H1 (cell line): ENCODE measurements around the gene TMEM107. TPM values are rescaled to one million over a fixed set of nuclear protein-coding genes. Genes with fewer than 3 reads are reported as not detected.
A peak's percentile ranks its signal among the peaks of the same experiment; 100 is the strongest.

Source experiments
- ASH2L ChIP-seq: fragments of 200-600, 300-600 bp; sonication (generic); IDR thresholded peaks from one replicate; pipeline ENCODE4 v1.7.1; 2017; ENCODE audit warnings: low read length
- EGR1 ChIP-seq: IDR thresholded peaks from 2 replicates; pipeline ENCODE4 v1.6.1; 2011; ENCODE audit warnings: low read depth, low read length, borderline replicate concordance
- KDM5A ChIP-seq: fragments of 200-600 bp; IDR thresholded peaks from 2 replicates; pipeline ENCODE4 v1.7.1; 2012; ENCODE audit warnings: mild to moderate bottlenecking, low read length, inconsistent platforms, mixed read lengths
- MAFK ChIP-seq: IDR thresholded peaks from 2 replicates; pipeline ENCODE4 v1.6.1; 2012; ENCODE audit warnings: low read depth, mild to moderate bottlenecking, improper control_type of control experiment, low read length
- NRF1 ChIP-seq: IDR thresholded peaks from 2 replicates; pipeline ENCODE4 v1.6.1; 2011; ENCODE audit warnings: mild to moderate bottlenecking, low read depth, low read length, improper control_type of control experiment
- POLR2AphosphoS5 ChIP-seq: IDR thresholded peaks from 2 replicates; pipeline ENCODE4 v1.6.1; 2011; ENCODE audit warnings: low read depth, low read length
- TAF1 ChIP-seq: IDR thresholded peaks from 2 replicates; pipeline ENCODE4 v1.6.1; 2011; ENCODE audit warnings: mild to moderate bottlenecking, low read depth, low read length
- polyA plus RNA-seq, 7 experiments: library from polyadenylated mRNA; depleted of rRNA in 3 of 7; stranded (reverse) in 5 of 7; unstranded in 2 of 7; fragments of >200 nt in 5 of 7; fragments of 200-250 nt in 2 of 7; gene quantifications; 1 replicate in 5 of 7; 2 replicates in 1 of 7; 4 replicates in 1 of 7; pipeline versions ENCODE4 v1.2.1 to v1.2.3, GENCODE V29; 2011 to 2013; ENCODE audit warnings: missing spikeins in 2 of 7, mixed read lengths in 2 of 7
- total RNA-seq: library from RNA; stranded (reverse); fragmentation: NEBNext Ultra II Directional; extraction: Animal tissue kit (Norgen Biotek cat#: 25700); gene quantifications from 2 replicates; pipeline ENCODE4 v1.2.1, GENCODE V29; 2021
- TF ChIP-seq, protein P1 (sequence below): fragments of 300-600 bp; sonication (generic); IDR thresholded peaks from 2 replicates; pipeline ENCODE4 v1.7.1; 2012; ENCODE audit warnings: low read length, moderate library complexity, mild to moderate bottlenecking, inconsistent platforms; ENCODE audit not compliant: insufficient replicate concordance
- TF ChIP-seq, protein P2 (sequence below), 3 experiments: IDR thresholded peaks; 1 replicate in 2 of 3; 2 replicates in 1 of 3; pipeline versions ENCODE4 v1.5.1 to v1.6.1; 2011; ENCODE audit warnings: low read length in 3 of 3, mild to moderate bottlenecking in 3 of 3, inconsistent platforms in 2 of 3, low read depth in 1 of 3, moderate library complexity in 1 of 3; ENCODE audit not compliant: insufficient read depth in 1 of 3; ENCODE audit errors: control extremely low read depth in 1 of 3
- TF ChIP-seq, protein P3 (sequence below): IDR thresholded peaks from 2 replicates; pipeline ENCODE4 v1.6.1; 2012; ENCODE audit warnings: inconsistent platforms

TMEM107 gene
- total and polyA plus RNA-seq, 2 of the 8 experiments (the other 6 are each of a cell fraction or from before 2014, with no cell fraction given) = 17.3 to 21.5 TPM

DNA sequence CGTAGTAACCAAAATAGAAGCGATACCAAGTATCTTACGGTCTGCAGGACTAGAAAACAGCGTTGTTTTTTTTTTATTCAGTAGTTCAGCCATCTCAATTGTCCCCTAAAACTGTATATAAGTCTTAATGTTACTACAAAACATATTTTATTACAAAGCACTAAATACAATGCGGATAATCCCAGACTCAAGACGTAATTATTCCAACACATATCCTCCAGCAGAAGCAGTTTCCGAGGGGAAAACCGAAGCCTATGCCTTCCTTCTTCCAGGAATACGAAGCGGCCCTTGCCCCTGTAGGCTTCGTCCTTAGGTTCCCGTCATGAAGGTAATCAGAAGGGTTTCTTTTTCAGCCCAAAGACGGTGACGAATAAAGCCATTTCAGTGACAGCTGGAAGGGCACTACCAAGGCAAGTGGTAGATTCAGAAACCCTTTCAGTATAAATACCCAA is 2.3 kb downstream of the TMEM107 start (continued):
- TF ChIP-seq, protein P1, sequence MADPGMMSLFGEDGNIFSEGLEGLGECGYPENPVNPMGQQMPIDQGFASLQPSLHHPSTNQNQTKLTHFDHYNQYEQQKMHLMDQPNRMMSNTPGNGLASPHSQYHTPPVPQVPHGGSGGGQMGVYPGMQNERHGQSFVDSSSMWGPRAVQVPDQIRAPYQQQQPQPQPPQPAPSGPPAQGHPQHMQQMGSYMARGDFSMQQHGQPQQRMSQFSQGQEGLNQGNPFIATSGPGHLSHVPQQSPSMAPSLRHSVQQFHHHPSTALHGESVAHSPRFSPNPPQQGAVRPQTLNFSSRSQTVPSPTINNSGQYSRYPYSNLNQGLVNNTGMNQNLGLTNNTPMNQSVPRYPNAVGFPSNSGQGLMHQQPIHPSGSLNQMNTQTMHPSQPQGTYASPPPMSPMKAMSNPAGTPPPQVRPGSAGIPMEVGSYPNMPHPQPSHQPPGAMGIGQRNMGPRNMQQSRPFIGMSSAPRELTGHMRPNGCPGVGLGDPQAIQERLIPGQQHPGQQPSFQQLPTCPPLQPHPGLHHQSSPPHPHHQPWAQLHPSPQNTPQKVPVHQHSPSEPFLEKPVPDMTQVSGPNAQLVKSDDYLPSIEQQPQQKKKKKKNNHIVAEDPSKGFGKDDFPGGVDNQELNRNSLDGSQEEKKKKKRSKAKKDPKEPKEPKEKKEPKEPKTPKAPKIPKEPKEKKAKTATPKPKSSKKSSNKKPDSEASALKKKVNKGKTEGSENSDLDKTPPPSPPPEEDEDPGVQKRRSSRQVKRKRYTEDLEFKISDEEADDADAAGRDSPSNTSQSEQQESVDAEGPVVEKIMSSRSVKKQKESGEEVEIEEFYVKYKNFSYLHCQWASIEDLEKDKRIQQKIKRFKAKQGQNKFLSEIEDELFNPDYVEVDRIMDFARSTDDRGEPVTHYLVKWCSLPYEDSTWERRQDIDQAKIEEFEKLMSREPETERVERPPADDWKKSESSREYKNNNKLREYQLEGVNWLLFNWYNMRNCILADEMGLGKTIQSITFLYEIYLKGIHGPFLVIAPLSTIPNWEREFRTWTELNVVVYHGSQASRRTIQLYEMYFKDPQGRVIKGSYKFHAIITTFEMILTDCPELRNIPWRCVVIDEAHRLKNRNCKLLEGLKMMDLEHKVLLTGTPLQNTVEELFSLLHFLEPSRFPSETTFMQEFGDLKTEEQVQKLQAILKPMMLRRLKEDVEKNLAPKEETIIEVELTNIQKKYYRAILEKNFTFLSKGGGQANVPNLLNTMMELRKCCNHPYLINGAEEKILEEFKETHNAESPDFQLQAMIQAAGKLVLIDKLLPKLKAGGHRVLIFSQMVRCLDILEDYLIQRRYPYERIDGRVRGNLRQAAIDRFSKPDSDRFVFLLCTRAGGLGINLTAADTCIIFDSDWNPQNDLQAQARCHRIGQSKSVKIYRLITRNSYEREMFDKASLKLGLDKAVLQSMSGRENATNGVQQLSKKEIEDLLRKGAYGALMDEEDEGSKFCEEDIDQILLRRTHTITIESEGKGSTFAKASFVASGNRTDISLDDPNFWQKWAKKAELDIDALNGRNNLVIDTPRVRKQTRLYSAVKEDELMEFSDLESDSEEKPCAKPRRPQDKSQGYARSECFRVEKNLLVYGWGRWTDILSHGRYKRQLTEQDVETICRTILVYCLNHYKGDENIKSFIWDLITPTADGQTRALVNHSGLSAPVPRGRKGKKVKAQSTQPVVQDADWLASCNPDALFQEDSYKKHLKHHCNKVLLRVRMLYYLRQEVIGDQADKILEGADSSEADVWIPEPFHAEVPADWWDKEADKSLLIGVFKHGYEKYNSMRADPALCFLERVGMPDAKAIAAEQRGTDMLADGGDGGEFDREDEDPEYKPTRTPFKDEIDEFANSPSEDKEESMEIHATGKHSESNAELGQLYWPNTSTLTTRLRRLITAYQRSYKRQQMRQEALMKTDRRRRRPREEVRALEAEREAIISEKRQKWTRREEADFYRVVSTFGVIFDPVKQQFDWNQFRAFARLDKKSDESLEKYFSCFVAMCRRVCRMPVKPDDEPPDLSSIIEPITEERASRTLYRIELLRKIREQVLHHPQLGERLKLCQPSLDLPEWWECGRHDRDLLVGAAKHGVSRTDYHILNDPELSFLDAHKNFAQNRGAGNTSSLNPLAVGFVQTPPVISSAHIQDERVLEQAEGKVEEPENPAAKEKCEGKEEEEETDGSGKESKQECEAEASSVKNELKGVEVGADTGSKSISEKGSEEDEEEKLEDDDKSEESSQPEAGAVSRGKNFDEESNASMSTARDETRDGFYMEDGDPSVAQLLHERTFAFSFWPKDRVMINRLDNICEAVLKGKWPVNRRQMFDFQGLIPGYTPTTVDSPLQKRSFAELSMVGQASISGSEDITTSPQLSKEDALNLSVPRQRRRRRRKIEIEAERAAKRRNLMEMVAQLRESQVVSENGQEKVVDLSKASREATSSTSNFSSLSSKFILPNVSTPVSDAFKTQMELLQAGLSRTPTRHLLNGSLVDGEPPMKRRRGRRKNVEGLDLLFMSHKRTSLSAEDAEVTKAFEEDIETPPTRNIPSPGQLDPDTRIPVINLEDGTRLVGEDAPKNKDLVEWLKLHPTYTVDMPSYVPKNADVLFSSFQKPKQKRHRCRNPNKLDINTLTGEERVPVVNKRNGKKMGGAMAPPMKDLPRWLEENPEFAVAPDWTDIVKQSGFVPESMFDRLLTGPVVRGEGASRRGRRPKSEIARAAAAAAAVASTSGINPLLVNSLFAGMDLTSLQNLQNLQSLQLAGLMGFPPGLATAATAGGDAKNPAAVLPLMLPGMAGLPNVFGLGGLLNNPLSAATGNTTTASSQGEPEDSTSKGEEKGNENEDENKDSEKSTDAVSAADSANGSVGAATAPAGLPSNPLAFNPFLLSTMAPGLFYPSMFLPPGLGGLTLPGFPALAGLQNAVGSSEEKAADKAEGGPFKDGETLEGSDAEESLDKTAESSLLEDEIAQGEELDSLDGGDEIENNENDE = peak; percentile 100
- TF ChIP-seq TAF1 = no peak
- TF ChIP-seq, protein P2, sequence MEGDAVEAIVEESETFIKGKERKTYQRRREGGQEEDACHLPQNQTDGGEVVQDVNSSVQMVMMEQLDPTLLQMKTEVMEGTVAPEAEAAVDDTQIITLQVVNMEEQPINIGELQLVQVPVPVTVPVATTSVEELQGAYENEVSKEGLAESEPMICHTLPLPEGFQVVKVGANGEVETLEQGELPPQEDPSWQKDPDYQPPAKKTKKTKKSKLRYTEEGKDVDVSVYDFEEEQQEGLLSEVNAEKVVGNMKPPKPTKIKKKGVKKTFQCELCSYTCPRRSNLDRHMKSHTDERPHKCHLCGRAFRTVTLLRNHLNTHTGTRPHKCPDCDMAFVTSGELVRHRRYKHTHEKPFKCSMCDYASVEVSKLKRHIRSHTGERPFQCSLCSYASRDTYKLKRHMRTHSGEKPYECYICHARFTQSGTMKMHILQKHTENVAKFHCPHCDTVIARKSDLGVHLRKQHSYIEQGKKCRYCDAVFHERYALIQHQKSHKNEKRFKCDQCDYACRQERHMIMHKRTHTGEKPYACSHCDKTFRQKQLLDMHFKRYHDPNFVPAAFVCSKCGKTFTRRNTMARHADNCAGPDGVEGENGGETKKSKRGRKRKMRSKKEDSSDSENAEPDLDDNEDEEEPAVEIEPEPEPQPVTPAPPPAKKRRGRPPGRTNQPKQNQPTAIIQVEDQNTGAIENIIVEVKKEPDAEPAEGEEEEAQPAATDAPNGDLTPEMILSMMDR (IDR thresholded peaks at IDR 0.05; ENCODE audit: control extremely low read depth in 1 of 3, insufficient read depth in 1 of 3, low read depth in 1 of 3, low read length in 3 of 3) = no peak
- no peak for TF ChIP-seq KDM5A
- TF ChIP-seq MAFK = peak; percentile 94
- peak; percentile 54 for TF ChIP-seq ASH2L
- no peak for TF ChIP-seq POLR2AphosphoS5
- TF ChIP-seq EGR1 = no peak
- TF ChIP-seq, protein P3, sequence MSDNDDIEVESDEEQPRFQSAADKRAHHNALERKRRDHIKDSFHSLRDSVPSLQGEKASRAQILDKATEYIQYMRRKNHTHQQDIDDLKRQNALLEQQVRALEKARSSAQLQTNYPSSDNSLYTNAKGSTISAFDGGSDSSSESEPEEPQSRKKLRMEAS = no peak
- TF ChIP-seq NRF1 = no peak
